Measurements from ENCODE around the gene NPAS1. TPM values are rescaled to one million over a fixed set of nuclear protein-coding genes. Genes with fewer than 3 reads are reported as not detected.

NPAS1 gene
- total RNA-seq, 1 experiment from 2014 or later = 4.6 TPM

GRCh38 chr19:47026889-47027288 lies 7.3 kb downstream of the NPAS1 start:
- Histone ChIP-seq H3K9me3 (ENCODE audit: control insufficient read depth in 1 of 2, insufficient read depth in 1 of 2, low read depth in 1 of 2, low read length in 2 of 2) (no peaks in the 10 kb centered on the region), H4K20me1 (ENCODE audit: insufficient read depth) (no peaks in the 10 kb centered on the region), H3K4me1 (ENCODE audit: control insufficient read depth in 1 of 2, insufficient read depth in 2 of 2, low read length in 2 of 2) (peaks cover 2% of the 10 kb centered on the region in 2 experiments; a peak in 3 of 4 replicates), H3K9ac (ENCODE audit: low read length) (no peak overlapping the region), H3K36me3 (ENCODE audit: control insufficient read depth in 1 of 2, insufficient read depth in 2 of 2, low read length in 2 of 2) (no peaks in the 10 kb centered on the region), H3K79me2 (ENCODE audit: insufficient read depth, low read length) (no peaks in the 10 kb centered on the region), H3K27me3 (ENCODE audit: insufficient read depth, low read length) (no peaks in the 10 kb centered on the region), H2AFZ (ENCODE audit: low read depth, low read length, poor library complexity, severe bottlenecking) (no peak overlapping the region), H3K4me2 (ENCODE audit: low read length) (no peak overlapping the region), H3K9me2 (ENCODE audit: insufficient read depth) (no peaks in the 10 kb centered on the region), H3K4me3 (replicated peaks in 1 of 2; ENCODE audit: low read depth in 1 of 2, low read length in 2 of 2) (no peak overlapping the region), H3K27ac (ENCODE audit: low read depth, low read length) (no peak overlapping the region)
- TF ChIP-seq JUND (IDR thresholded peaks at IDR 0.05) (no peak), ZBTB33 (IDR thresholded peaks at IDR 0.05; ENCODE audit: extremely low read depth, insufficient replicate concordance, low read length) (no peak), SRF (IDR thresholded peaks at IDR 0.05; ENCODE audit: low read depth) (no peak), EZH2 (IDR thresholded peaks at IDR 0.05) (no peak), SP1 (IDR thresholded peaks at IDR 0.05; ENCODE audit: low read depth) (no peak), CTCF (IDR thresholded peaks at IDR 0.05 in 2 of 3, conservative IDR thresholded peaks at IDR 0.05 in 1 of 3; ENCODE audit: borderline replicate concordance in 1 of 3, insufficient read depth in 1 of 3, low read depth in 2 of 3, low read length in 2 of 3) (no peak), SIN3A (IDR thresholded peaks at IDR 0.05; ENCODE audit: low read depth) (no peak), FOSL1 (IDR thresholded peaks at IDR 0.05; ENCODE audit: low read depth) (no peak), CEBPB (IDR thresholded peaks at IDR 0.05; ENCODE audit: low read depth) (no peak), ZFX (IDR thresholded peaks at IDR 0.05) (no peak), YY1 (IDR thresholded peaks at IDR 0.05; ENCODE audit: extremely low read depth, insufficient replicate concordance, low read depth, low read length) (no peak), REST (IDR thresholded peaks at IDR 0.05; ENCODE audit: low read depth) (no peak), ZNF274 (IDR thresholded peaks at IDR 0.05; ENCODE audit: low read depth, low read length) (no peak)
- ChIA-PET RAD21 (ENCODE audit: low non-redundant PET in 1 of 2, low total read pairs in 2 of 2, uncharacterized antibody in 2 of 2, unreplicated experiment in 2 of 2) (no interaction called here), CTCF (no interaction called here), POLR2A (no interaction called here)
- BruUV-seq (replicated peaks) = no TSS peak
- no peak for DNase-seq (ENCODE audit: low read depth, low spot score)
- ATAC-seq = no peak
- intact Hi-C loops (cut with micrococcal nuclease) = no loop called here
